ENCODE measurements around the gene CCDC187.

- no peak for TF ChIP-seq CTCF (conservative IDR thresholded peaks at IDR 0.05; ENCODE audit: low read depth, low read length)
- TF ChIP-seq MXI1 (IDR thresholded peaks at IDR 0.05; ENCODE audit: borderline replicate concordance, low read depth, low read length): no peak
- no peak for TF ChIP-seq MAFK (IDR thresholded peaks at IDR 0.05; ENCODE audit: low read depth, low read length)
- no peak for TF ChIP-seq POLR2A (IDR thresholded peaks at IDR 0.05; ENCODE audit: low read depth, low read length)
Measured at GRCh38 chr9:136330406-136330990, 26.6 kb upstream of the CCDC187 start.
